Stimulated activated CD4-positive, alpha-beta T cell treated with anti-CD3 and anti-CD28 coated beads, Interleukin-15, amount 100 ng/mL, for 24 hours (primary cell): ENCODE measurements around the gene FANCD2.
"Not testable (repeated sequence)": the region's sequence is repeated elsewhere in the genome, so short reads cannot be mapped to it uniquely, and the experiment has no call there.

Experiments
- DNase-seq: peaks from one replicate; pipeline ENCODE4 v3.0.0-alpha.2; 2020

The FANCD2 gene

GRCh38 chr3:10015461-10015904 lies 10.8 kb upstream of the FANCD2 start:
- DNase-seq, result no peak

- DNase-seq, result peak; percentile 75
These were observed 8.5 kb upstream of the FANCD2 start for GRCh38 chr3:10017636-10018292.

GRCh38 chr3:10018806-10019205 lies 7.4 kb upstream of the FANCD2 start:
- DNase-seq, result not testable (repeated sequence)

GRCh38 chr3:10019326-10019725 lies 6.9 kb upstream of the FANCD2 start:
- no peak for DNase-seq

- DNase-seq, result no peak
These were observed 4.1 kb upstream of the FANCD2 start for GRCh38 chr3:10021856-10022775.

- no peak for DNase-seq
These were observed 2.5 kb upstream of the FANCD2 start for GRCh38 chr3:10023587-10024310.

- no peak for DNase-seq
These were observed 793 bp upstream of the FANCD2 start for GRCh38 chr3:10025205-10026083.

- DNase-seq, result no peak
These were observed 14.8 kb downstream of the FANCD2 start for GRCh38 chr3:10041034-10041433.

GRCh38 chr3:10047876-10048275 lies 21.6 kb downstream of the FANCD2 start:
- DNase-seq, result no peak

- DNase-seq, result not testable (repeated sequence)
These were observed 26.8 kb downstream of the FANCD2 start for GRCh38 chr3:10053054-10053453.

GRCh38 chr3:10055097-10055496 lies 28.9 kb downstream of the FANCD2 start:
- no peak for DNase-seq

GRCh38 chr3:10070077-10070476 lies 43.8 kb downstream of the FANCD2 start:
- not testable (repeated sequence) for DNase-seq

- DNase-seq, result no peak
These were observed 48.4 kb downstream of the FANCD2 start for GRCh38 chr3:10074666-10075065.

GRCh38 chr3:10081871-10082270 lies 55.6 kb downstream of the FANCD2 start:
- DNase-seq, result no peak

GRCh38 chr3:10085738-10086137 lies 59.5 kb downstream of the FANCD2 start:
- no peak for DNase-seq

- DNase-seq, result no peak
These were observed 62.0 kb downstream of the FANCD2 start for GRCh38 chr3:10088256-10088655.

GRCh38 chr3:10090179-10090578 lies 63.9 kb downstream of the FANCD2 start:
- DNase-seq, result no peak

GRCh38 chr3:10090774-10091173 lies 64.5 kb downstream of the FANCD2 start:
- DNase-seq, result not testable (repeated sequence)

- DNase-seq, result not testable (repeated sequence)
These were observed 65.2 kb downstream of the FANCD2 start for GRCh38 chr3:10091387-10091786.

- DNase-seq, result no peak
These were observed 67.4 kb downstream of the FANCD2 start for GRCh38 chr3:10093678-10094077.

- DNase-seq, result no peak
These were observed 72.8 kb downstream of the FANCD2 start for GRCh38 chr3:10099041-10099440.

- DNase-seq, result no peak
These were observed 80.7 kb downstream of the FANCD2 start for GRCh38 chr3:10106919-10107318.
